ENCODE results near the gene SNPH.
"Not testable (repeated sequence)": the region's sequence is repeated elsewhere in the genome, so short reads cannot be mapped to it uniquely, and the experiment has no call there.

SNPH gene

GRCh38 chr20:1341561-1342265 is 75.6 kb downstream of the SNPH start:
- DNase-seq, result no peak

- not testable (repeated sequence) for DNase-seq
Measured at GRCh38 chr20:1343446-1344124, 77.5 kb downstream of the SNPH start.

DNA sequence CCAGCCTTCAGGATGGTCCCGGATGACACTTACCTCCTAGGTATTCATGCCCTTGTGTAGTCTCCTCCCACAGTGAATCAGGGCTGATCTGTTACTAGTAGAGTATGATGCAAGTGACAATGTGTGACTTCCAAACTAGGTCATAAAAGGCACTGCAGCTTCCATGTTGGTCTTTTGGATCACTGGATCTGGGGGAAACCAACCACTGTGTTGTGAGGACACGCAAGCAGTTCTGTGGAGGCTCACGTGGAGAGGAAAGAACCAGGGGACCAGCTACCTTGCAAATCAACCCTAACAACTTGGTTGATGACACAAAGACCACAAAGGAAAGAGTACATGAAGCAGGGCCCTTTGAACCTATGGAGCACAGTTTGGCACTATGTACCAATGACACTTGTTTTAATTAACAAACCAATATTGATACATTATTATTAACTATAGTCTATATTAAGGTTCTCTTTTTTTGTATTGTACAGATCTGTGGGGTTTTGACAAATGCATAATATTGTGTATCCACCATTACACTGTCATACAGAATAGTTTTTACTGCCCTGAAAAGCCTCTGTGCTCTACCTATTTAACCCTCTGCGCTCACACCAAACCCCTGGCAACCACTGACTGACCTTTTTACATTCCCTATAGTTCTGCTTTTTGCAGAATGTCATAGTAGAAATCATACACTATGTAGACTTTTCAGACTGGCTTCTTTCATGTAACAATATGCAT is 79.1 kb downstream of the SNPH start:
- no peak for DNase-seq

DNA sequence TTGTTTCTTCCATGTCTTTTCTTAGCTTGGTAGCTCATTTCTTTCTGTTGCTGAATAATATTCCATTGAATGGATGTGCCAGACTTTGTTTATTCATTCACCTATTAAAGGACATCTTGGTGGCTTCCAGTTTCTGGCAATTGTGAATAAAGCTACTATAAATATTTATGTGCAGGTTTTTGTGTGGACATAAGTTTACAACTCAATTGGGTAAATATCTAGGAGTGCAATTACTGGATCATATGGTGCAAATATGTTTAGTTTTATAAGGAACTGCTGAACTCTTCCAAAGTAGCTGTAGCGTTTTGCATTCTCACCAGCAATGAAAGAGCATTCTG is 79.6 kb downstream of the SNPH start:
- DNase-seq, result no peak

DNA sequence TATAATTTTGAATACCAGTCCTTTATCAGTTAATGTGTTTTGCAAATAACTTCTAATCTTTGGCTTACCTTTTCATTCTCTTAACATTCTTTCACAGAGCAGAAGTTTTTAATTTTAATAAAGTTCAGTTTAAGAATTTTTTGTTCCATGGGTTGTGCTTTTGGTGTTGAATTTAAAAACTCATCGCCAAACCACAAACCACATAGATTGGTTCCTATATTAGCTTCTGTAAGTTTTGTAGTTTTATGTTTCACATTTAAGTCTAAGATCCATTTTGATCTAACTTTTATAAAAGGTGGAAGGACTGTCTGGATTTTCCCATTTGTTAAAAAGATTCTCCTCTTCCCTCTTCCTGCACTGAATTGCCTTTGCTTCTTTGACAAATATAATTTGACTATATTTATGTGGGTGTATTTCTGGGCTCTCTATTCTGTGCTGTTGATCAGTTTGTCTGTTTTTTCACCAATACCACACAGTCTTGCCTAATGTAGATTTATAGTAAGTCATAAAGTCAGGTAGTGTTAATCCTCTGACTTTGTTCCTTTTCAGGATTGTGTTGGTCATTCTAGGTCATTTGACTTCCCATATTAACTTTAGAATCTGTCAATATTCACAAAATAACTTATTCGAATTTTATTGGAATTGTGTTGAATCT is 80.3 kb downstream of the SNPH start:
- DNase-seq, result no peak

- DNase-seq, result no peak
Measured at GRCh38 chr20:1353956-1354355, 87.9 kb downstream of the SNPH start.

GRCh38 chr20:1357921-1358671 is 92.0 kb downstream of the SNPH start:
- DNase-seq, result no peak
